Keratinocyte (primary cell): ENCODE measurements around the gene FMN1. TPM values are rescaled to one million over a fixed set of nuclear protein-coding genes. Genes with fewer than 3 reads are reported as not detected.

Source experiments
- DNase-seq: peaks from one replicate; pipeline ENCODE4 v3.0.0-alpha.2; 2011; ENCODE audit warnings: low read depth, missing footprints, low spot score
- FAIRE-seq: peaks from 2 replicates; lab custom pipeline; 2011; peaks lifted over from hg19 to GRCh38; lab: Jason Lieb, UNC
- H2AFZ ChIP-seq: 2 replicates; pipeline ENCODE4 v1.6.0; 2012; ENCODE audit warnings: low read length, control low read depth, inconsistent platforms; ENCODE audit not compliant: control insufficient read depth
- H3K27ac ChIP-seq: 2 replicates; pipeline ENCODE4 v1.5.1; 2011; ENCODE audit warnings: low read length; ENCODE audit not compliant: control insufficient read depth, insufficient read depth
- H3K27me3 ChIP-seq: 3 replicates; pipeline ENCODE4 v1.6.0; 2011; ENCODE audit warnings: low read length; ENCODE audit not compliant: control insufficient read depth, insufficient read depth; ENCODE audit errors: extremely low read depth
- H3K36me3 ChIP-seq, 2 experiments: 2 replicates in 1 of 2; 3 replicates in 1 of 2; pipeline ENCODE4 v1.5.1; 2011; ENCODE audit warnings: low read length in 2 of 2, mild to moderate bottlenecking in 1 of 2; ENCODE audit not compliant: control insufficient read depth in 2 of 2, insufficient read depth in 2 of 2; ENCODE audit errors: extremely low read depth in 1 of 2
- H3K4me1 ChIP-seq: 3 replicates; pipeline ENCODE4 v1.5.1; 2011; ENCODE audit warnings: low read length; ENCODE audit not compliant: control insufficient read depth, insufficient read depth; ENCODE audit errors: extremely low read depth
- H3K4me2 ChIP-seq: 3 replicates; pipeline ENCODE4 v1.6.0; 2011; ENCODE audit warnings: low read depth, low read length; ENCODE audit not compliant: control insufficient read depth, insufficient read depth; ENCODE audit errors: extremely low read depth
- H3K4me3 ChIP-seq, 3 experiments: fragments of 200-600 bp in 1 of 3; sonication (generic) in 1 of 3; 2 replicates in 2 of 3; 3 replicates in 1 of 3; pipeline ENCODE4 v1.5.1; 2011 to 2016; ENCODE audit warnings: low read length in 3 of 3, mild to moderate bottlenecking in 3 of 3, control low read depth in 2 of 3, inconsistent platforms in 1 of 3, low read depth in 1 of 3, mixed read lengths in 1 of 3, mixed run types in 1 of 3, moderate library complexity in 1 of 3; ENCODE audit not compliant: control insufficient read depth in 2 of 3, insufficient read depth in 2 of 3; ENCODE audit errors: extremely low read depth in 1 of 3
- H3K79me2 ChIP-seq: 2 replicates; pipeline ENCODE4 v1.6.0; 2012; ENCODE audit warnings: low read length; ENCODE audit not compliant: control insufficient read depth, insufficient read depth
- H3K9ac ChIP-seq: 3 replicates; pipeline ENCODE4 v1.6.0; 2011; ENCODE audit warnings: low read length; ENCODE audit not compliant: control insufficient read depth, insufficient read depth; ENCODE audit errors: extremely low read depth
- H3K9me1 ChIP-seq: 3 replicates; pipeline ENCODE4 v1.6.0; 2011; ENCODE audit warnings: low read length; ENCODE audit not compliant: control insufficient read depth, insufficient read depth; ENCODE audit errors: extremely low read depth
- H3K9me3 ChIP-seq: 2 replicates; pipeline ENCODE4 v1.5.1; 2012; ENCODE audit warnings: low read depth, low read length; ENCODE audit not compliant: control insufficient read depth
- H4K20me1 ChIP-seq: 3 replicates; pipeline ENCODE4 v1.6.0; 2011; ENCODE audit warnings: low read length; ENCODE audit not compliant: control insufficient read depth, insufficient read depth; ENCODE audit errors: extremely low read depth
- CTCF ChIP-seq, 3 experiments: IDR thresholded peaks in 1 of 3; conservative IDR thresholded peaks in 1 of 3; optimal IDR thresholded peaks in 1 of 3; 2 replicates in 2 of 3; 3 replicates in 1 of 3; pipeline versions ENCODE3 to v1.5.1; 2011; ENCODE audit warnings: low read length in 3 of 3, mild to moderate bottlenecking in 3 of 3, moderate library complexity in 2 of 3, control low read depth in 1 of 3, inconsistent platforms in 1 of 3; ENCODE audit not compliant: insufficient read depth in 2 of 3; ENCODE audit errors: extremely low read depth in 1 of 3
- EZH2 ChIP-seq: IDR thresholded peaks from one replicate; pipeline ENCODE4 v1.6.1; 2012; ENCODE audit warnings: inconsistent platforms, mild to moderate bottlenecking, low read length, moderate library complexity
- dilution Hi-C: fragments of 300-500 bp; cut with MboI; formaldehyde crosslinking; loops from one replicate; pipeline ENCODE4 v1.7.0; 2020; ENCODE audit warnings: low sequenced_read_pairs; ENCODE audit not compliant: extremely low pct_ligation_motif_present
- polyA plus RNA-seq, 5 experiments: library from polyadenylated mRNA; depleted of rRNA in 3 of 5; stranded (reverse) in 3 of 5; stranded (forward) in 1 of 5; unstranded in 1 of 5; fragments of >200 nt; gene quantifications; 1 replicate in 1 of 5; 2 replicates in 3 of 5; 3 replicates in 1 of 5; pipeline versions ENCODE4 v1.2.1 to v1.2.3, GENCODE V29; 2011 to 2012; ENCODE audit warnings: missing spikeins in 2 of 5, low read depth in 1 of 5, low replicate concordance in 1 of 5

Gene FMN1
- polyA plus RNA-seq, 1 donor (not counting 4 experiments of a cell fraction or from before 2014, with no cell fraction given), result 0.71 TPM

GRCh38 chr15:32864841-32865240 lies 329.7 kb downstream of the FMN1 start:
- FAIRE-seq (no peak), DNase-seq (no peak)
- Histone ChIP-seq H3K9me3 (no peaks in the 10 kb centered on the region), H3K4me1 (peaks cover 20% of the 10 kb centered on the region), H3K4me2 (no peak overlapping the region), H3K36me3 (no peaks in the 10 kb centered on the region), H2AFZ (no peak overlapping the region), H3K9ac (no peak overlapping the region), H3K79me2 (no peaks in the 10 kb centered on the region), H3K27ac (no peak overlapping the region), H3K9me1 (no peaks in the 10 kb centered on the region), H4K20me1 (no peaks in the 10 kb centered on the region), H3K4me3 (no peak overlapping the region), H3K27me3 (no peaks in the 10 kb centered on the region)
- dilution Hi-C loops, result no loop called here
- TF ChIP-seq EZH2 (no peak), CTCF (optimal IDR thresholded peaks at IDR 0.05 in 1 of 3, IDR thresholded peaks at IDR 0.05 in 1 of 3, conservative IDR thresholded peaks at IDR 0.05 in 1 of 3; ENCODE audit: extremely low read depth in 1 of 3, insufficient read depth in 2 of 3, low read length in 3 of 3) (no peak)

GRCh38 chr15:32864051-32864450 lies 330.5 kb downstream of the FMN1 start:
- no peak overlapping the region for H3K9ac ChIP-seq
- H3K9me3 ChIP-seq, result no peaks in the 10 kb centered on the region
- TF ChIP-seq CTCF (optimal IDR thresholded peaks at IDR 0.05 in 1 of 3, IDR thresholded peaks at IDR 0.05 in 1 of 3, conservative IDR thresholded peaks at IDR 0.05 in 1 of 3; ENCODE audit: extremely low read depth in 1 of 3, insufficient read depth in 2 of 3, low read length in 3 of 3) (no peak), EZH2 (no peak)
- H3K79me2 ChIP-seq, result no peaks in the 10 kb centered on the region
- H3K27me3 ChIP-seq, result no peaks in the 10 kb centered on the region
- H3K36me3 ChIP-seq, result no peaks in the 10 kb centered on the region
- H3K4me2 ChIP-seq, result no peak overlapping the region
- FAIRE-seq, result no peak
- no peak overlapping the region for H3K4me3 ChIP-seq
- H3K27ac ChIP-seq, result no peak overlapping the region
- H2AFZ ChIP-seq, result no peak overlapping the region
- no peaks in the 10 kb centered on the region for H3K9me1 ChIP-seq
- dilution Hi-C loops, result no loop called here
- no peak for DNase-seq
- peaks cover 20% of the 10 kb centered on the region for H3K4me1 ChIP-seq
- H4K20me1 ChIP-seq, result no peaks in the 10 kb centered on the region
